Endothelial cell of umbilical vein (primary cell): ENCODE data around the gene KCNIP1. TPM values are rescaled to one million over a fixed set of nuclear protein-coding genes. Genes with fewer than 3 reads are reported as not detected.

Experiments
- BruUV-seq: library from RNA; stranded (reverse); fragments of 400-500 nt; replicated peaks from 2 replicates; lab custom pipeline; 2021; lab: Mats Ljungman, UMichigan
- CTCF ChIA-PET: fragments of 300-600, 350-600 bp; sonication (Branson Sonifier 250); formaldehyde crosslinking; loops from one replicate; lab custom pipeline; 2021; ENCODE audit warnings: antibody characterized with exemption, inconsistent platforms; lab: Charles Lee
- POLR2A ChIA-PET: fragments of 300-600, 350-600 bp; sonication (Branson Sonifier 250); formaldehyde crosslinking; loops from one replicate; lab custom pipeline; 2021; ENCODE audit warnings: antibody characterized with exemption, inconsistent platforms; lab: Charles Lee
- DNase-seq: peaks from one replicate; pipeline ENCODE4 v3.0.0-alpha.2; 2011; ENCODE audit warnings: low read depth, low spot score
- FAIRE-seq: peaks from 2 replicates; lab custom pipeline; 2011; peaks lifted over from hg19 to GRCh38; lab: Jason Lieb, UNC
- H2AFZ ChIP-seq: 2 replicates; pipeline ENCODE4 v1.6.0; 2012; ENCODE audit warnings: low read depth, low read length, control low read depth, inconsistent platforms
- H3K27ac ChIP-seq: 2 replicates; pipeline ENCODE4 v1.5.1; 2011; ENCODE audit warnings: low read depth, mild to moderate bottlenecking, control low read depth, low read length, moderate library complexity; ENCODE audit not compliant: insufficient read depth
- H3K27me3 ChIP-seq, 2 experiments: 2 replicates each; pipeline versions ENCODE4 v1.6.0 to v1.6.1; 2011; ENCODE audit warnings: low read length in 2 of 2, mixed read lengths in 1 of 2; ENCODE audit not compliant: control insufficient read depth in 2 of 2, insufficient read depth in 2 of 2
- H3K36me3 ChIP-seq, 2 experiments: 2 replicates in 1 of 2; 3 replicates in 1 of 2; pipeline ENCODE4 v1.5.1; 2011; ENCODE audit warnings: low read length in 2 of 2, mild to moderate bottlenecking in 1 of 2, moderate library complexity in 1 of 2; ENCODE audit not compliant: control insufficient read depth in 2 of 2, insufficient read depth in 2 of 2; ENCODE audit errors: extremely low read depth in 1 of 2
- H3K4me1 ChIP-seq: 3 replicates; pipeline ENCODE4 v1.5.1; 2011; ENCODE audit warnings: mild to moderate bottlenecking, low read length; ENCODE audit not compliant: control insufficient read depth, insufficient read depth; ENCODE audit errors: extremely low read depth
- H3K4me2 ChIP-seq: 2 replicates; pipeline ENCODE4 v1.6.1; 2011; ENCODE audit warnings: low read length, control low read depth, mixed read lengths; ENCODE audit not compliant: insufficient read depth
- H3K4me3 ChIP-seq, 3 experiments: fragments of 200-600 bp in 1 of 3; sonication (generic), shearing (Covaris generic) in 1 of 3; replicated peaks in 1 of 3; 2 replicates each; pipeline ENCODE4 v1.5.1; 2011 to 2016; ENCODE audit warnings: control low read depth in 3 of 3, low read length in 3 of 3, mild to moderate bottlenecking in 2 of 3, inconsistent platforms in 1 of 3, low read depth in 1 of 3, moderate library complexity in 1 of 3; ENCODE audit not compliant: insufficient read depth in 1 of 3
- H3K79me2 ChIP-seq: 2 replicates; pipeline ENCODE4 v1.6.0; 2012; ENCODE audit warnings: low read length, inconsistent platforms; ENCODE audit not compliant: control insufficient read depth, insufficient read depth
- H3K9ac ChIP-seq: replicated peaks from 2 replicates; pipeline ENCODE3; 2011; ENCODE audit warnings: low read length, control low read depth; ENCODE audit not compliant: insufficient read depth; ENCODE audit errors: extremely low read depth
- H3K9me1 ChIP-seq: replicated peaks from 3 replicates; pipeline ENCODE4 v1.6.0; 2011; ENCODE audit warnings: mild to moderate bottlenecking, low read length; ENCODE audit not compliant: control insufficient read depth, insufficient read depth; ENCODE audit errors: extremely low read depth
- H3K9me3 ChIP-seq: replicated peaks from 2 replicates; pipeline ENCODE4 v1.5.1; 2012; ENCODE audit warnings: low read length, inconsistent platforms; ENCODE audit not compliant: control insufficient read depth, insufficient read depth
- H4K20me1 ChIP-seq: replicated peaks from 2 replicates; pipeline ENCODE3; 2011; ENCODE audit warnings: mild to moderate bottlenecking, low read length; ENCODE audit not compliant: control insufficient read depth, insufficient read depth; ENCODE audit errors: extremely low read depth
- EZH2 ChIP-seq: IDR thresholded peaks from 2 replicates; pipeline ENCODE4 v1.6.1; 2012; ENCODE audit warnings: borderline replicate concordance, low read depth, mild to moderate bottlenecking, moderate library complexity, low read length, inconsistent platforms; ENCODE audit not compliant: severe bottlenecking
- FOS ChIP-seq: IDR thresholded peaks from 2 replicates; pipeline ENCODE4 v1.6.1; 2011; ENCODE audit warnings: mild to moderate bottlenecking, low read length, moderate library complexity, borderline replicate concordance; ENCODE audit not compliant: insufficient read depth
- GATA2 ChIP-seq: IDR thresholded peaks from 2 replicates; pipeline ENCODE4 v1.7.0; 2011; ENCODE audit warnings: low read depth, mild to moderate bottlenecking, moderate library complexity, mixed read lengths, low read length; ENCODE audit not compliant: insufficient read length, insufficient read depth
- JUN ChIP-seq: IDR thresholded peaks from 2 replicates; pipeline ENCODE4 v1.6.1; 2011; ENCODE audit warnings: borderline replicate concordance, low read depth; ENCODE audit not compliant: insufficient read length, insufficient read depth
- MAX ChIP-seq: IDR thresholded peaks from 2 replicates; pipeline ENCODE4 v1.6.1; 2011; ENCODE audit not compliant: insufficient read depth, insufficient read length
- MYC ChIP-seq: IDR thresholded peaks from one replicate; pipeline ENCODE4 v1.6.1; 2011; ENCODE audit warnings: mild to moderate bottlenecking, low read depth, low read length
- POLR2A ChIP-seq: IDR thresholded peaks from 2 replicates; pipeline ENCODE4 v1.6.1; 2012; ENCODE audit warnings: low read depth, mild to moderate bottlenecking, control low read depth, low read length
- POLR2AphosphoS5 ChIP-seq: IDR thresholded peaks from 2 replicates; pipeline ENCODE4 v1.6.1; 2012; ENCODE audit warnings: low read depth, mild to moderate bottlenecking, control low read depth, low read length, moderate library complexity; ENCODE audit not compliant: insufficient read depth
- dilution Hi-C: fragments of 300-500 bp; cut with MboI; formaldehyde crosslinking; loops from one replicate; pipeline ENCODE4 v1.15.0; 2019; ENCODE audit warnings: low sequenced_read_pairs; ENCODE audit not compliant: extremely low pct_ligation_motif_present
- intact Hi-C: fragments of 100-400 bp; cut with micrococcal nuclease; formaldehyde crosslinking; loops from one replicate; pipeline ENCODE4 v1.10.0; 2022
- polyA plus RNA-seq, 4 experiments: library from polyadenylated mRNA; depleted of rRNA in 3 of 4; stranded (reverse) in 3 of 4; unstranded in 1 of 4; fragments of >200 nt; gene quantifications; 2 replicates each; pipeline versions ENCODE4 v1.2.1 to v1.2.3, GENCODE V29; 2011 to 2012; ENCODE audit warnings: missing spikeins in 1 of 4
- total RNA-seq: library from RNA; stranded (reverse); gene quantifications from 2 replicates; pipeline ENCODE4 v1.2.3, GENCODE V29; 2021
- TF ChIP-seq, protein P1 (sequence below), 2 donors: IDR thresholded peaks; 1 replicate in 1 of 2; 2 replicates in 1 of 2; pipeline ENCODE4 v1.5.1; 2011; ENCODE audit warnings: low read length in 2 of 2, mild to moderate bottlenecking in 2 of 2, moderate library complexity in 2 of 2, control low read depth in 1 of 2, inconsistent platforms in 1 of 2, low read depth in 1 of 2; ENCODE audit not compliant: insufficient read depth in 1 of 2; ENCODE audit errors: extremely low read depth in 1 of 2

KCNIP1 gene
- total and polyA plus RNA-seq, 2 donors (not counting 3 experiments of a cell fraction or from before 2014, with no cell fraction given): 0.15 TPM; not detected in 1

DNA sequence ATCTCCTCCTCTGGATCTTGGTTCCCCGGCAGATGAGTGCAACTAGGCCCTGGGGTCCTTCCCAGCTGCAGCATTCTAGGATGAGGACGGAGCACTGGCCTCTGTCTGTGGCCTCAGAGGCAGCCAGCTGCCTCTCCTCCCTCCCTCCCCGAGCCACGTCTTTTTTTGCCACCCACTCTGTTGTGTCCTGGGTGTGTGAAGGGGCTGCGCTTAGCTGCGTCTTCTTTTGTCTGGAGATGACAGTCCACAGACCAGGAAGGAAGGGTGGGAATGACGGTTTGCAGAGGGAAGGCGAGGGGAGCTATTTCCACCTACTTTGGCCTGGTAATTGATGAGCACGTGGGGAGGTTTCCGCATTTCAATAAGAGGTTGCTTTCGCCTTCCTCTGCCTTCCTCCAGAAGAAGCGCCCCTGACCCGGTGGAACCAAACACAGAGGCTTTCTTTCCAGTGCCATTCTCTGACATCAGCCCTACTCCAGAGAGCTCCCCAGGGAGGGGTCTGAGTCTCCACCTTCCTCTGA lies 245.2 kb downstream of the KCNIP1 start:
- CTCF ChIA-PET: interaction anchor here (0.8 to 13.5 kb wide), 5 partner anchors 40 to 593 kb away, joined by 3 to 452 read pairs (median 7); partner anchors contain the start of gene GABRP
- BruUV-seq: no TSS peak
- dilution Hi-C loops (no loop called here), intact Hi-C loops (loop anchor here (5.0 kb wide), 1 partner anchor 413 kb away; no protein-coding TSS in a partner anchor)
- no peaks in the 10 kb centered on the region for H3K79me2 ChIP-seq
- FAIRE-seq (no peak), DNase-seq (no peak)
- no peaks in the 10 kb centered on the region for H3K9me1 ChIP-seq
- no peak overlapping the region for H3K4me3 ChIP-seq
- no peak overlapping the region for H3K9ac ChIP-seq
- H3K27me3 ChIP-seq: peaks cover 5 to 6% of the 10 kb centered on the region in 2 experiments
- H3K27ac ChIP-seq: no peak overlapping the region
- POLR2A ChIA-PET: no interaction called here
- no peak overlapping the region for H2AFZ ChIP-seq
- TF ChIP-seq POLR2A: no peak
- no peak for TF ChIP-seq POLR2AphosphoS5
- TF ChIP-seq, protein P1, sequence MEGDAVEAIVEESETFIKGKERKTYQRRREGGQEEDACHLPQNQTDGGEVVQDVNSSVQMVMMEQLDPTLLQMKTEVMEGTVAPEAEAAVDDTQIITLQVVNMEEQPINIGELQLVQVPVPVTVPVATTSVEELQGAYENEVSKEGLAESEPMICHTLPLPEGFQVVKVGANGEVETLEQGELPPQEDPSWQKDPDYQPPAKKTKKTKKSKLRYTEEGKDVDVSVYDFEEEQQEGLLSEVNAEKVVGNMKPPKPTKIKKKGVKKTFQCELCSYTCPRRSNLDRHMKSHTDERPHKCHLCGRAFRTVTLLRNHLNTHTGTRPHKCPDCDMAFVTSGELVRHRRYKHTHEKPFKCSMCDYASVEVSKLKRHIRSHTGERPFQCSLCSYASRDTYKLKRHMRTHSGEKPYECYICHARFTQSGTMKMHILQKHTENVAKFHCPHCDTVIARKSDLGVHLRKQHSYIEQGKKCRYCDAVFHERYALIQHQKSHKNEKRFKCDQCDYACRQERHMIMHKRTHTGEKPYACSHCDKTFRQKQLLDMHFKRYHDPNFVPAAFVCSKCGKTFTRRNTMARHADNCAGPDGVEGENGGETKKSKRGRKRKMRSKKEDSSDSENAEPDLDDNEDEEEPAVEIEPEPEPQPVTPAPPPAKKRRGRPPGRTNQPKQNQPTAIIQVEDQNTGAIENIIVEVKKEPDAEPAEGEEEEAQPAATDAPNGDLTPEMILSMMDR (IDR thresholded peaks at IDR 0.05; ENCODE audit: extremely low read depth in 1 of 2, insufficient read depth in 1 of 2, low read depth in 1 of 2, low read length in 2 of 2): no peak
- TF ChIP-seq MYC: no peak
- TF ChIP-seq FOS: no peak
- TF ChIP-seq GATA2: no peak
- no peak for TF ChIP-seq MAX
- no peak for TF ChIP-seq EZH2
- no peak for TF ChIP-seq JUN
- no peak overlapping the region for H3K4me2 ChIP-seq
- H3K9me3 ChIP-seq: no peaks in the 10 kb centered on the region
- H3K36me3 ChIP-seq: no peaks in the 10 kb centered on the region
- H4K20me1 ChIP-seq: no peaks in the 10 kb centered on the region
- H3K4me1 ChIP-seq: peaks cover 5% of the 10 kb centered on the region
